Psoas muscle (tissue), 8 donors: Measurements from ENCODE around the gene STAT3. TPM values are rescaled to one million over a fixed set of nuclear protein-coding genes. Genes with fewer than 3 reads are reported as not detected.

ENCODE experiments used
- ATAC-seq, 4 donors: fragments of 200-7000 bp; cut with Tn5 transposase; one replicate each; pipeline ENCODE4 v1.9.1; 2020; ENCODE audit warnings: moderate library complexity in 3 of 4, mild to moderate bottlenecking in 2 of 4
- DNase-seq, 2 donors: peaks; one replicate each; pipeline ENCODE4 v3.0.0-alpha.2; 2020
- H3K27ac ChIP-seq: fragments of 200-600 bp; one replicate; pipeline ENCODE4 v1.8.0; 2022
- H3K27me3 ChIP-seq, 3 donors: fragments of 200-600 bp in 1 of 3; one replicate each; pipeline versions ENCODE4 v1.6.1 to v1.8.0; 2013 to 2022; ENCODE audit warnings: low read length in 2 of 3, mild to moderate bottlenecking in 2 of 3, moderate library complexity in 1 of 3; ENCODE audit not compliant: insufficient read depth in 3 of 3
- H3K36me3 ChIP-seq, 2 donors: fragments of 200-600 bp in 1 of 2; one replicate each; pipeline versions ENCODE4 v1.6.1 to v1.8.0; 2013 to 2022; ENCODE audit warnings: low read depth in 1 of 2, mild to moderate bottlenecking in 1 of 2, moderate library complexity in 1 of 2; ENCODE audit not compliant: insufficient read depth in 1 of 2
- H3K4me1 ChIP-seq: fragments of 200-600 bp; one replicate; pipeline ENCODE4 v1.8.0; 2022
- H3K4me3 ChIP-seq: fragments of 200-600 bp; one replicate; pipeline ENCODE4 v1.8.0; 2022; ENCODE audit warnings: mild to moderate bottlenecking
- H3K9me3 ChIP-seq: fragments of 200-600 bp; one replicate; pipeline ENCODE4 v1.8.0; 2022
- CTCF ChIP-seq: fragments of 200-600 bp; IDR thresholded peaks from one replicate; pipeline ENCODE4 v1.8.0; 2022; ENCODE audit warnings: antibody characterized with exemption
- WGBS, 3 donors: extraction: QIAGEN DNeasy Blood & Tissue Kit; methylation state at CpG; one replicate each; pipeline versions ENCODE4 v1.1.6 to v1.1.7; 2013; 5-methylcytosine and 5-hydroxymethylcytosine counted together
- intact Hi-C, 2 donors: fragments of 100-400 bp; cut with DNase I; formaldehyde crosslinking; loops; one replicate each; pipeline versions ENCODE4 v1.11.0 to v1.14.2; 2022
- polyA plus RNA-seq, 3 donors: library from polyadenylated mRNA; stranded (reverse); fragments of 200-250 nt; gene quantifications; one replicate each; pipeline ENCODE4 v1.2.3, GENCODE V29; 2013
- total RNA-seq, 4 donors: library from RNA; stranded (reverse); fragmentation: NEBNext Ultra II Directional in 2 of 4; extraction: Animal tissue kit (Norgen Biotek cat#: 25700) in 2 of 4; gene quantifications; one replicate each; pipeline versions ENCODE4 v1.2.1 to v1.2.4, GENCODE V29; 2021 to 2023
- donor health status: healthy with polysubstance abuse.
- donor health status: DM: no; HTN: no; CAD: no; lungs with moderate emphysema.
- donor health status: Bipolar disorder and iron deficiency.
- donor health status: healthy.
- donor health status: DM: yes; HTN: yes; CAD: no.
- donor health status: DM: no; HTN: no; CAD: no.
- donor health status: DM: no; HTN: no; CAD: no.
- donor health status: DM: yes; HTN: yes; CAD: no.

Gene STAT3
- total and polyA plus RNA-seq, 7 donors = 67.3 to 279 (median 111) TPM

- ATAC-seq (no peak), DNase-seq (peak; percentile 51 to 75)
- H3K4me3 ChIP-seq = peak overlapping the region; percentile 75
- WGBS, 3 donors = 48 to 62% (median 57%) methylated on average over 5 of the region's 5 CpGs
- no peaks in the 10 kb centered on the region for H3K9me3 ChIP-seq
- H3K4me1 ChIP-seq = peaks cover 13% of the 10 kb centered on the region
- TF ChIP-seq CTCF = no peak
- H3K27me3 ChIP-seq = no peaks in the 10 kb centered on the region
- intact Hi-C loops = no loop called here
- peaks cover 0 to 9% of the 10 kb centered on the region in 2 donors for H3K36me3 ChIP-seq
- peak overlapping the region; percentile 87 for H3K27ac ChIP-seq
Observed at GRCh38 chr17:42286411-42287221, 101.6 kb downstream of the STAT3 start.

GRCh38 chr17:42285346-42286050, 102.7 kb downstream of the STAT3 start:
- 91 to 97% (median 93%) methylated on average over 11 of the region's 11 CpGs for WGBS, 3 donors
- H3K36me3 ChIP-seq = peaks cover 0 to 5% of the 10 kb centered on the region in 2 donors
- no peak for DNase-seq
- no peak overlapping the region for H3K27ac ChIP-seq
- H3K4me1 ChIP-seq = peaks cover 13% of the 10 kb centered on the region
- no peak for TF ChIP-seq CTCF
- no peaks in the 10 kb centered on the region for H3K27me3 ChIP-seq
- no peak overlapping the region for H3K4me3 ChIP-seq
- no peaks in the 10 kb centered on the region for H3K9me3 ChIP-seq
- intact Hi-C loops = no loop called here
- ATAC-seq = no peak

- Histone ChIP-seq H3K4me3 (no peak overlapping the region), H3K36me3 (no peaks in the 10 kb centered on the region), H3K4me1 (peaks cover 13% of the 10 kb centered on the region), H3K27ac (no peak overlapping the region), H3K9me3 (no peaks in the 10 kb centered on the region), H3K27me3 (no peaks in the 10 kb centered on the region)
- TF ChIP-seq CTCF = no peak
- DNase-seq = peak in 1 of 2 donors; percentile 36
- 88 to 93% (median 89%) methylated on average over 7 of the region's 7 CpGs for WGBS, 3 donors
- intact Hi-C loops = no loop called here
- no peak for ATAC-seq
Observed at GRCh38 chr17:42284566-42284965, 103.7 kb downstream of the STAT3 start.

GRCh38 chr17:42284024-42284369, 104.2 kb downstream of the STAT3 start:
- no peak for TF ChIP-seq CTCF
- H3K36me3 ChIP-seq = no peaks in the 10 kb centered on the region
- DNase-seq (peak in 1 of 2 donors; percentile 4), ATAC-seq (no peak)
- no peaks in the 10 kb centered on the region for H3K27me3 ChIP-seq
- H3K4me3 ChIP-seq = no peak overlapping the region
- no peak overlapping the region for H3K27ac ChIP-seq
- intact Hi-C loops = no loop called here
- H3K9me3 ChIP-seq = no peaks in the 10 kb centered on the region
- H3K4me1 ChIP-seq = peaks cover 13% of the 10 kb centered on the region
- 89 to 92% (median 91%) methylated on average over 5 of the region's 5 CpGs for WGBS, 3 donors
